Tibial nerve (tissue), 4 donors: Measurements from ENCODE around the gene EEPD1.

ENCODE experiments used
- EP300 ChIP-seq, 2 donors: sonication (generic); formaldehyde crosslinking; IDR thresholded peaks; one replicate each; pipeline ENCODE4 v1.6.1; 2017; ENCODE audit warnings: antibody characterized with exemption in 2 of 2, mild to moderate bottlenecking in 1 of 2
- POLR2A ChIP-seq, 2 donors: fragments of 450-650 bp; IDR thresholded peaks; one replicate each; pipeline ENCODE4 v1.6.1; 2017; ENCODE audit warnings: antibody characterized with exemption in 2 of 2, mild to moderate bottlenecking in 2 of 2, moderate library complexity in 2 of 2
- TF ChIP-seq, protein P1 (sequence below), 5 experiments: fragments of 200-600 bp in 3 of 5; fragments of 450-650 bp in 2 of 5; sonication (generic) in 3 of 5; IDR thresholded peaks; one replicate each; pipeline ENCODE4 v1.5.1; 2016 to 2019; ENCODE audit warnings: antibody characterized with exemption in 5 of 5, mild to moderate bottlenecking in 3 of 5, moderate library complexity in 2 of 5

DNA sequence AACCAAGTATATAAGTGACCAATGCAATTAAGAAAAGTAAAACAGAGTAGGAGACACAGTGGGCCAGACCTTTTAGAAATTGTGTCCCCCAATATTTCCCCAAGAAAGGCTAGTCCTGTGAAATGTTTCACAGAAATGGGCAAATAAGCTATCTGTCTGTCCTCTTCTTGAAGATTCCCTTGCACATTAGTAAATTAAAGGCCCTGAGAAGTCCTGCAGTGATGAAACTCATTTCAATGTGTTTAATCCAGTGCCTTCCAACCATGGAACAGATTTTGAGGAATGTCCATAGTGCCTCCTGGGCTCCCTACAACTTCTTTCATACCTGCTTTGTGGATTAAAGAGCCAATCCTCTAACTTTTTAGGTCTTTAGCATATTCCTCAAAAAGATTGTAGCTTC is 11.2 kb upstream of the EEPD1 start:
- TF ChIP-seq POLR2A (IDR thresholded peaks at IDR 0.05) (no peak), EP300 (IDR thresholded peaks at IDR 0.05) (no peak)
- TF ChIP-seq, protein P1, sequence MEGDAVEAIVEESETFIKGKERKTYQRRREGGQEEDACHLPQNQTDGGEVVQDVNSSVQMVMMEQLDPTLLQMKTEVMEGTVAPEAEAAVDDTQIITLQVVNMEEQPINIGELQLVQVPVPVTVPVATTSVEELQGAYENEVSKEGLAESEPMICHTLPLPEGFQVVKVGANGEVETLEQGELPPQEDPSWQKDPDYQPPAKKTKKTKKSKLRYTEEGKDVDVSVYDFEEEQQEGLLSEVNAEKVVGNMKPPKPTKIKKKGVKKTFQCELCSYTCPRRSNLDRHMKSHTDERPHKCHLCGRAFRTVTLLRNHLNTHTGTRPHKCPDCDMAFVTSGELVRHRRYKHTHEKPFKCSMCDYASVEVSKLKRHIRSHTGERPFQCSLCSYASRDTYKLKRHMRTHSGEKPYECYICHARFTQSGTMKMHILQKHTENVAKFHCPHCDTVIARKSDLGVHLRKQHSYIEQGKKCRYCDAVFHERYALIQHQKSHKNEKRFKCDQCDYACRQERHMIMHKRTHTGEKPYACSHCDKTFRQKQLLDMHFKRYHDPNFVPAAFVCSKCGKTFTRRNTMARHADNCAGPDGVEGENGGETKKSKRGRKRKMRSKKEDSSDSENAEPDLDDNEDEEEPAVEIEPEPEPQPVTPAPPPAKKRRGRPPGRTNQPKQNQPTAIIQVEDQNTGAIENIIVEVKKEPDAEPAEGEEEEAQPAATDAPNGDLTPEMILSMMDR (IDR thresholded peaks at IDR 0.05): no peak
